OCI-LY7 (cell line): Measurements from ENCODE around the gene NUP188. TPM values are rescaled to one million over a fixed set of nuclear protein-coding genes. Genes with fewer than 3 reads are reported as not detected.

Experiments used
- BruUV-seq: library from RNA; stranded (reverse); fragments of 400-500 nt; replicated peaks from 2 replicates; lab custom pipeline; 2021; lab: Mats Ljungman, UMichigan
- CTCF ChIA-PET: fragments of 300-600 bp; sonication (Branson Sonifier 250); formaldehyde crosslinking; loops from one replicate; lab custom pipeline; 2022; ENCODE audit warnings: antibody characterized with exemption; ENCODE audit not compliant: unreplicated experiment; lab: Charles Lee
- POLR2A ChIA-PET: fragments of 300-600 bp; sonication (Branson Sonifier 250); formaldehyde crosslinking; loops from one replicate; lab custom pipeline; 2022; ENCODE audit warnings: antibody characterized with exemption; lab: Charles Lee
- DNase-seq: peaks from one replicate; pipeline ENCODE4 v3.0.0-alpha.2; 2015; ENCODE audit warnings: low spot score
- H2AFZ ChIP-seq: fragments of 200-600 bp; sonication (generic), shearing (Covaris generic); 2 replicates; pipeline ENCODE4 v1.6.1; 2014; ENCODE audit warnings: mild to moderate bottlenecking, antibody characterized with exemption, low read length, moderate library complexity
- H3K27ac ChIP-seq: fragments of 200-600 bp; sonication (generic); 2 replicates; pipeline ENCODE4 v1.5.1; 2014; ENCODE audit warnings: mixed run types, low read depth, mild to moderate bottlenecking, moderate library complexity, low read length, inconsistent platforms; ENCODE audit not compliant: poor library complexity, severe bottlenecking
- H3K36me3 ChIP-seq: fragments of 200-600 bp; sonication (generic); 2 replicates; pipeline ENCODE4 v1.6.1; 2014; ENCODE audit warnings: mild to moderate bottlenecking, antibody characterized with exemption, low read length, moderate library complexity, mixed read lengths; ENCODE audit not compliant: insufficient read depth
- H3K4me1 ChIP-seq: fragments of 200-600 bp; sonication (generic); 2 replicates; pipeline ENCODE4 v1.5.1; 2014; ENCODE audit warnings: mild to moderate bottlenecking, low read length; ENCODE audit not compliant: insufficient read depth, poor library complexity, severe bottlenecking
- H3K4me2 ChIP-seq: fragments of 200-600 bp; sonication (generic); 2 replicates; pipeline ENCODE4 v1.6.1; 2014; ENCODE audit warnings: mild to moderate bottlenecking, low read length
- H3K4me3 ChIP-seq: fragments of 200-600 bp; sonication (generic); 2 replicates; pipeline ENCODE4 v1.5.1; 2014; ENCODE audit warnings: mild to moderate bottlenecking, low read depth, low read length; ENCODE audit not compliant: poor library complexity, severe bottlenecking
- H3K79me2 ChIP-seq: fragments of 200-600 bp; sonication (generic); 2 replicates; pipeline ENCODE4 v1.6.1; 2016; ENCODE audit warnings: low read depth, mild to moderate bottlenecking, low read length, moderate library complexity, mixed read lengths; ENCODE audit not compliant: insufficient read depth
- H3K9me2 ChIP-seq: fragments of 200-600 bp; sonication (generic); 2 replicates; pipeline ENCODE4 v1.6.1; 2016; ENCODE audit warnings: mild to moderate bottlenecking, low read length, mixed read lengths; ENCODE audit not compliant: insufficient read depth
- H3K9me3 ChIP-seq: fragments of 200-600 bp; sonication (generic); 2 replicates; pipeline ENCODE4 v1.6.1; 2014; ENCODE audit warnings: mild to moderate bottlenecking, mixed run types, low read length, mixed read lengths
- H4K20me1 ChIP-seq: fragments of 200-600 bp; sonication (generic); 2 replicates; pipeline ENCODE4 v1.6.1; 2014; ENCODE audit warnings: mild to moderate bottlenecking, antibody characterized with exemption, low read length, moderate library complexity, mixed read lengths; ENCODE audit not compliant: insufficient read depth
- EZH2phosphoT487 ChIP-seq: fragments of 200-600 bp; sonication (generic); IDR thresholded peaks from 2 replicates; pipeline ENCODE4 v1.6.1; 2018; ENCODE audit warnings: low read depth, borderline replicate concordance, mild to moderate bottlenecking, mixed run types, antibody characterized with exemption, low read length, moderate library complexity, mixed read lengths
- intact Hi-C: fragments of 100-400 bp; cut with micrococcal nuclease; formaldehyde crosslinking; loops from one replicate; pipeline ENCODE4 v1.10.0; 2022; ENCODE audit not compliant: unreplicated experiment
- total RNA-seq, 2 experiments: library from RNA; depleted of rRNA in 1 of 2; stranded (reverse); fragments of >200 nt in 1 of 2; shearing (Covaris generic) in 1 of 2; gene quantifications; 2 replicates each; pipeline ENCODE4 v1.2.3, GENCODE V29; 2014 to 2022
- TF ChIP-seq, protein P1 (sequence below): fragments of 200-600 bp; sonication (generic); conservative IDR thresholded peaks from 2 replicates; pipeline ENCODE4 v1.5.1; 2014; ENCODE audit warnings: mild to moderate bottlenecking, antibody characterized with exemption, low read length, moderate library complexity, mixed read lengths

NUP188 gene
- total RNA-seq, 2 experiments from 2014 or later = 73.6 to 83.8 TPM

DNA sequence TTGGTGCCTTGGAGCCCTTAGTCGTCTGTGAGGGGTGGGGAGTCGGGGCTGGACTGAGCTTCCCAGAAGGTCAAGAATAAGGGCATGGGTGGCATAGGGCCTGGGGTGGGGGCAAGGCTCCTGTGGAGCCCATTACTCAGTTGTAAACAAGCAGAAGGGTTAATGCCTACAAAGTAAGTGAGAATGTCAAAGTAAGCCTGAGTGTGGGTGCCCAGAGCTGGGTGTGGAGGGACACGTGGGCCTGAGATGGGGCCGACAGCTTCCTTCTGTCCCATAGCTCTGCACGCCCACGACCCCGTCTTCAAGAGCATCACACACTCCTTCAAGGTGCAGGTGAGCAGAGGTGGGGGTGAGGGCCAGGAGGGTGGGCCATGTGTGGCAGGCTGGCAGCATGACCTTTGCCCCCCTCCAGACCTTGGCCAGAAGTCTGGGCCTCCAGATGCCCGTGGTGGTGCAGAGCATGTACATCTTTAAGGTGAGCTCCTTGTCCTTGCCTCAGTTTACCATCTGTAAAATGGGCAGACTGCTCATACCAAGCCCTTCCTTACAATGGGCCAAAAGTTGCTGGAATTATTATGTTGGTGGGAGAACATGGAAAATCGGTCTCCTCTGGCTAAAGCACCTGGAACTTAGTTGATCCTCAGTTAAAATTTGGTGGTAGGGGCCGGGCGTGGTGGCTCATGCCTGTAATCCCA is 11.2 kb upstream of the NUP188 start:
- Histone ChIP-seq H4K20me1 (no peaks in the 10 kb centered on the region), H3K4me1 (no peaks in the 10 kb centered on the region), H3K79me2 (no peaks in the 10 kb centered on the region), H3K27ac (no peak overlapping the region), H3K4me3 (no peak overlapping the region), H3K36me3 (peaks cover 11% of the 10 kb centered on the region), H2AFZ (no peak overlapping the region), H3K4me2 (no peak overlapping the region), H3K9me2 (no peaks in the 10 kb centered on the region), H3K9me3 (no peaks in the 10 kb centered on the region)
- TF ChIP-seq, protein P1, sequence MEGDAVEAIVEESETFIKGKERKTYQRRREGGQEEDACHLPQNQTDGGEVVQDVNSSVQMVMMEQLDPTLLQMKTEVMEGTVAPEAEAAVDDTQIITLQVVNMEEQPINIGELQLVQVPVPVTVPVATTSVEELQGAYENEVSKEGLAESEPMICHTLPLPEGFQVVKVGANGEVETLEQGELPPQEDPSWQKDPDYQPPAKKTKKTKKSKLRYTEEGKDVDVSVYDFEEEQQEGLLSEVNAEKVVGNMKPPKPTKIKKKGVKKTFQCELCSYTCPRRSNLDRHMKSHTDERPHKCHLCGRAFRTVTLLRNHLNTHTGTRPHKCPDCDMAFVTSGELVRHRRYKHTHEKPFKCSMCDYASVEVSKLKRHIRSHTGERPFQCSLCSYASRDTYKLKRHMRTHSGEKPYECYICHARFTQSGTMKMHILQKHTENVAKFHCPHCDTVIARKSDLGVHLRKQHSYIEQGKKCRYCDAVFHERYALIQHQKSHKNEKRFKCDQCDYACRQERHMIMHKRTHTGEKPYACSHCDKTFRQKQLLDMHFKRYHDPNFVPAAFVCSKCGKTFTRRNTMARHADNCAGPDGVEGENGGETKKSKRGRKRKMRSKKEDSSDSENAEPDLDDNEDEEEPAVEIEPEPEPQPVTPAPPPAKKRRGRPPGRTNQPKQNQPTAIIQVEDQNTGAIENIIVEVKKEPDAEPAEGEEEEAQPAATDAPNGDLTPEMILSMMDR = no peak
- no peak for TF ChIP-seq EZH2phosphoT487
- no peak for DNase-seq
- intact Hi-C loops = no loop called here
- no TSS peak for BruUV-seq
- CTCF ChIA-PET = no interaction called here
- POLR2A ChIA-PET = no interaction called here

DNA sequence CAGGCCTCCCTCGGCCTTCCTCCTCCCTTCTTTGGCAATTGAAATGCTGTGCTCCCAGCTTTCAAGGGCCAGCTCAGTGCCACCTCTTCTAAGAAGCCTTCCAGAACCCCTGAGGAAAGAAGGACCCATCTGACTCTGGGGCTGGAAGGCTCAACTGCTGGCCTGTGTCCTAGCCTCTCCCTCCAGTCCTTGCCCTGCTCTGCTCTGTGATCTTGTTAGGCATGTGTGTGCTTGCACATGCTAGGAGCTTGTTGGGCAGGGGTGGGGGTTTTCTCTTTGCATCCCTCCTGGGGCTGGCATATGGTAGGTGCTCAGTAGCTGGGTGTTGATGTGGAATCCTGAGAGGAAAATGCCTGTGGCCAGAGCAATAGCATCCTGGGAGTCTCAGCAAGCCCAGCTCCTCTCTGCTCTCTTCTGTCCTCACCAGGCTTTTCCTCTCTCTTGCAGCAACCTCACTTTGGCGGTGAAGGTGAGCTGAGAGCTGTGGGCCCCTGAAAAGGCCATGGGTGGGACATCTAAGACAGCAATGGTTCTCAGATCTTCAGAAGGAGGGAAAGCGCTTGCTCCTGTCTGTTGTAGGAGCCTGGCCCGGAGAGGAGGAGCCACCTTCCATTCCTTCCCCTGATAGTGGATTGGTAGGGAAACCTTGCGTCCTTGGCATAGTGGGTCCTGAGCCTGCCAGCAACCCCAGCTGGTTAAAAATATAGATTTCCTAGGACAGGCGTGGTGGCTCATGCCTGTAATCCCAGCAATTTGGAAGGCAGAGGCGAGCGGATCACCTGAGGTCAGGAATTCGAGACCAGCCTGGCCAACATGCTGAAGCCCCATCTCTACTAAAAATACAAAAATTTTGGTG is 10.0 kb upstream of the NUP188 start:
- Histone ChIP-seq H3K79me2 (no peaks in the 10 kb centered on the region), H3K4me1 (no peaks in the 10 kb centered on the region), H4K20me1 (no peaks in the 10 kb centered on the region), H3K4me3 (no peak overlapping the region), H3K9me2 (no peaks in the 10 kb centered on the region), H3K4me2 (no peak overlapping the region), H2AFZ (no peak overlapping the region), H3K36me3 (peaks cover 11% of the 10 kb centered on the region), H3K27ac (no peak overlapping the region), H3K9me3 (no peaks in the 10 kb centered on the region)
- CTCF ChIA-PET = no interaction called here
- no TSS peak for BruUV-seq
- intact Hi-C loops = no loop called here
- TF ChIP-seq, protein P1 = no peak
- no peak for TF ChIP-seq EZH2phosphoT487
- POLR2A ChIA-PET = interaction anchor here (0.6 kb wide), 1 partner anchor 65 kb away, joined by 3 read pairs; no protein-coding TSS in a partner anchor
- DNase-seq = no peak
